Epithelial cell of esophagus (primary cell): Measurements from ENCODE around the gene CFAP43.

Experiments used
- DNase-seq: peaks from one replicate; pipeline ENCODE4 v3.0.0; 2010; ENCODE audit warnings: low read depth
- H3K4me3 ChIP-seq: 2 replicates; pipeline ENCODE4 v1.5.1; 2011; ENCODE audit warnings: mild to moderate bottlenecking, low read length, control low read depth
- CTCF ChIP-seq: IDR thresholded peaks from 2 replicates; pipeline ENCODE4 v1.5.1; 2011; ENCODE audit warnings: low read depth, mild to moderate bottlenecking, low read length, control low read depth, inconsistent platforms; ENCODE audit not compliant: insufficient read depth; ENCODE audit errors: missing control alignments

CFAP43 gene

DNA sequence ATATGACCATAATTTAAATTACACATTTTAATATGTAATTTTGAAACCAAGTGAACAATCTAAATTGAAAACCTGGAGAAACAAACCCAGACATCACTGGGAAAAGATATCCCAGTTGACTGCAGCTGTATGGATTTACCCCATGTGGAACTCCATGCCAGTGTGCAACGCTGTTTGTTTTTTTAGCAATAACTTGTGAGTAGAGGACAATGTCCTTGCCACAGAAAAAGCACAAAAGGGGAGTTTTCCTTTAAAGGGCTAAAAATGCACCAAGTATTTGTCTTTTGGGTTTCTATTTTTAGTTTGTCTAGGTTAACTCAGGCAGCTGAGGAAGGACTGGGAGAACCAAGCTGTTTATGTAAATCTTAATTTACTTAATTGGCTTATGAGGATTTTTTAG, 131.4 kb downstream of the CFAP43 start:
- H3K4me3 ChIP-seq: no peak overlapping the region
- no peak for DNase-seq
- no peak for TF ChIP-seq CTCF

GRCh38 chr10:104099941-104100340, 132.2 kb downstream of the CFAP43 start:
- no peak overlapping the region for H3K4me3 ChIP-seq
- no peak for TF ChIP-seq CTCF
- no peak for DNase-seq

DNA sequence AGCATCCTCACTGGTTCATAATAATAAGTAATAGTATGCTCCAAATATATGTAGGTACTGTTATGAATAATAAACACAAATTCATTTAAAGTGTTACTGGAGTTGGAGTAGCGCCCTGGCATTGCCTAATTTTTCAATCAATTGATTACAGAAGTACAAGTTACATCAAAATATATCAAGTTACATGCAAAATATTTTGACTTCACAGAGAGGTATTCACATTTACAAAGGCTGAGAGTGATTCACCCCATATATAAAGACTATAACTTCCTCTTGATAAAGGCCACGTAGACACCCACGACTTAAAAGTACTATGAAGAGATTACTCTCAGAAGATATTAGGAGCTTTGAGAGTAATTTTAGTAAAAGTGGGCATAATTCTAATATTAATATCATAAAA, 132.9 kb downstream of the CFAP43 start:
- DNase-seq: peak; percentile 78
- H3K4me3 ChIP-seq: no peak overlapping the region
- TF ChIP-seq CTCF: no peak

- DNase-seq: no peak
- no peak for TF ChIP-seq CTCF
Measured at GRCh38 chr10:104098358-104098925, 133.7 kb downstream of the CFAP43 start.

GRCh38 chr10:104096692-104097091, 135.5 kb downstream of the CFAP43 start:
- no peak for TF ChIP-seq CTCF
- DNase-seq: no peak
- H3K4me3 ChIP-seq: no peak overlapping the region

More at GRCh38 chr10:104098358-104098925, 133.7 kb downstream of the CFAP43 start:
- H3K4me3 ChIP-seq: no peak overlapping the region

GRCh38 chr10:104092749-104093148, 139.4 kb downstream of the CFAP43 start:
- no peak overlapping the region for H3K4me3 ChIP-seq
- no peak for TF ChIP-seq CTCF
- peak; percentile 85 for DNase-seq

DNA sequence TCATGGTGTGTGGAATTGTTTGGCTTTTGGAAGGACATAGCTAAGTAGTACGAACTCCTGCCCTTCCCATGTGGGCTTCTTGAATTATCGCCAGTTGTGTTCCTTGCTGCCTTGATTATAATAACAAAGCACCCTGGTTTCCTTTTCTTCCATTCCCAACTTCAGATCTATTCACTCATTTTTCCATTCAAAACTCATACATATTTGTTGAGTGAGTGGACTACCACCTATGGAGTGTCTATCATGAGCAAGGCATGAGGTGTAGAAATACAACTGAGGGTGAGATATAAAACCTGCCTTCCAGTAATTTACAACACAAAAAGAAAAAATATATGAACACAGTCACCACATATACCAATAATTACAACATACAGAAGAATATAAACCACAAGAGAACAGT, 141.6 kb downstream of the CFAP43 start:
- TF ChIP-seq CTCF: no peak
- peak; percentile 69 for DNase-seq

More for the DNA sequence above, 141.6 kb downstream of the CFAP43 start:
- H3K4me3 ChIP-seq: no peak overlapping the region
